C4-2B (cell line): ENCODE results near the gene LMO7.

ENCODE experiments used
- CTCF ChIP-seq: fragments of 450-650 bp; conservative IDR thresholded peaks from 2 replicates; pipeline ENCODE4 v1.5.1; 2017; ENCODE audit warnings: mild to moderate bottlenecking
- ZFX ChIP-seq: fragments of 450-650 bp; IDR thresholded peaks from 2 replicates; pipeline ENCODE4 v1.6.1; 2017

DNA sequence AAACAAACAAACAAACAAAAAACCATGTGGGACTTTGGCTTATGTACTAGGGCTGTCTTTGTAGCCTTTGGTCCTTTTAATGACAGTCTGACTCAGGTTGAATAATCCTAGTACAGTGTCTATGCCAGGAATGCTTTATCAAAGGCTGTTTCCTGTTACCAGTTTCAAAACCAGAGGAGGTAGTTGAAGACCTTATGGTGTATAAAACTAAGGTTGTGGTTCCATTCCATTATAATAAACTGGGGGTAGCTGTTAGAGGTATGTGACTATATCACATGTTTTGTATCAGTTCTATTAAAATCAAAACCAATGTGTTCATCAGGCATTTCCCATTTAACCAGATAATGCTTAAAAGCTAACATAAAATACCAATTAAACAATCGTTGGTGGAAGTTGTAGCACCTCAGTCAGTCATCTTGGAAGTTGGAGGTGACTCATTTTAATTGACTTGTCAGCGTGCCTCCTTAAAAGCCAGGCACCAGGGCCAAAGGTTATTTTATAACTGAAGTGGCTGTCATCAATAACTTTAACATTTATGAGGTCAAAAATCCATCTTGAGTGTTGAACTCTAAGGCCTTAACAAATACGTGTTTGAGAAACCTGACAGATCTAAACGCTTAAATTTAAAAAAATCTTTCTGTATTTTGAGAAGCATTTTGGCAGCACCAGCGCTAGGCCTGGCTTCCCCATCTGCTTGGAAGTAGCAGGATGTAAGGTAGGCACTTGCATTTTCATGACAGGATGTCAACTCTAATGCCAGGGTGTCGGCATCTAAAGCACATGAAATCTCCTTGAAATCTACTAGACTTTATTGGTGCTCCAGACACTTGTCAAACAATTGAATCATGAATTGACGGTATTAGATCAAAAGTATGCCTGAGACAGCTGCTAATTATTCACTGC lies 162.5 kb downstream of the LMO7 start:
- no peak for TF ChIP-seq CTCF
- TF ChIP-seq ZFX = no peak
